HEK293 (cell line): ENCODE measurements around the gene TIMM44.

Experiments used
- CTCF ChIP-seq: fragments of 450-650 bp; formaldehyde crosslinking; IDR thresholded peaks from 2 replicates; pipeline ENCODE4 v1.5.1; 2016; ENCODE audit warnings: missing biosample characterization, missing genetic modification characterization
- OVOL3 ChIP-seq: fragments of 450-650 bp; formaldehyde crosslinking; IDR thresholded peaks from 2 replicates; pipeline ENCODE4 v1.5.1; 2016; ENCODE audit warnings: missing biosample characterization, missing genetic modification characterization
- RBAK ChIP-seq: fragments of 450-650 bp; formaldehyde crosslinking; IDR thresholded peaks from 2 replicates; pipeline ENCODE4 v1.5.1; 2016; ENCODE audit warnings: missing biosample characterization, missing genetic modification characterization
- YY1 ChIP-seq: fragments of 450-650 bp; formaldehyde crosslinking; IDR thresholded peaks from 2 replicates; pipeline ENCODE4 v1.5.1; 2018; ENCODE audit warnings: missing biosample characterization, missing genetic modification characterization
- ZFHX2 ChIP-seq: fragments of 450-650 bp; formaldehyde crosslinking; conservative IDR thresholded peaks from 2 replicates; pipeline ENCODE4 v1.5.1; 2016; ENCODE audit warnings: missing biosample characterization, missing genetic modification characterization
- ZNF138 ChIP-seq: fragments of 450-650 bp; formaldehyde crosslinking; IDR thresholded peaks from 2 replicates; pipeline ENCODE4 v1.5.1; 2016; ENCODE audit warnings: missing biosample characterization, missing genetic modification characterization, borderline replicate concordance
- ZNF184 ChIP-seq: fragments of 450-650 bp; IDR thresholded peaks from 2 replicates; pipeline ENCODE4 v1.5.1; 2018; ENCODE audit warnings: missing biosample characterization, mild to moderate bottlenecking, missing genetic modification characterization
- ZNF274 ChIP-seq, 2 experiments: fragments of 200-500 bp in 1 of 2; fragments of 450-650 bp in 1 of 2; sonication (Bioruptor generic) in 1 of 2; formaldehyde crosslinking in 1 of 2; IDR thresholded peaks; 2 replicates each; pipeline versions ENCODE4 v1.5.1 to v1.6.1; 2014 to 2016; ENCODE audit warnings: borderline replicate concordance in 1 of 2, inconsistent platforms in 1 of 2, low read length in 1 of 2, missing biosample characterization in 1 of 2, missing genetic modification characterization in 1 of 2

DNA sequence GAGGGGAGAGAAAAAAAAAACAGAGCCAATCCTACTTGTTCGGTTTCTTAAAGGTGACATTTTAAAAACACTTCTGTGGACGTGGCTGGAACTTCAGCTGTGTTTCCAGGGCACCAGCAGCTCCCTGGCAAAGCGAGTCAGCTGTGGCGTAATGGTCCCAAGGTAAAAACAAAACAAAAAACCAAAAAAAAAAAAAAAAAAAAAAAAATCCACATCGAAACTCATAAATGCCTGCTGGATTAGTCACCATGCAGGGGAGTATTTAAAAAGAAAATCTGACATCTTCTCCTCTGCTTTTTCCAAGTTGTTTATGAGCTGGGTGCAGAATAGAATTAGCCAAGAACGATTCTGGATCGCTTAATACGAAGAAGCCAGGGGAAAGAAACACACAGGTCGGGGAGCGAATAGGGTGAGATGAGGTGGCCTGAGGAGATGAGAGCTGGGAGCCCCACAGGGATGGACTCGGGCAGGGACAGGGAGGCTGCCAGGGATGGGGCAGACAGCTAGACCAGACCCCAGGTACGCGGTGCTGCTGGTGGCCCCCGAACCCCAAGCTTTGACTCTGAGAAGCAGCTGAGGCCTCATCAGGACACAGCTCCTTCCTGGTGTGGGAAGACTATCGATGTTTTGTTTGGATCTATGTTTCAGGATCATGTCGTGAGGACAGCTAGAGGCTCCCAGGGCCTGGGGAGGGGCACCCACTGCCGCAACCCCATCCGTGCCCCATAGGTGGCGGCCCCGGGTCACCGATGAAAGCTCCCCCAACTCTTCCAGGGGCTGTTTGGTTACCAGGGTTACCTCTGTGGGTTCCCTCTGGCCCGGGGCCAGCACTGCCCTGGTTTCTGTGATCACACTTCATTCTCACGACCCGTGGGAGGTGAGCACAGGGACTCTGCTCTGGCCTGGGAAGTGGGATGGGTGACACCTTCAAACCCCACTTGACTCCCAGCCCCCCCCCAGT lies 14.4 kb downstream of the TIMM44 start:
- no peak for TF ChIP-seq OVOL3 (tag by site-specific recombination)
- TF ChIP-seq ZFHX2 = peak; percentile 78
- TF ChIP-seq YY1 (tag by site-specific recombination) = no peak
- TF ChIP-seq CTCF (tag by site-specific recombination) = peak; percentile 65
- TF ChIP-seq ZNF138 (tag by site-specific recombination) = no peak
- no peak for TF ChIP-seq ZNF184
- no peak for TF ChIP-seq RBAK (tag by site-specific recombination)
- TF ChIP-seq ZNF274 (IDR thresholded peaks at IDR 0.05; ENCODE audit: low read length) = no peak
- TF ChIP-seq ZNF274 (tag by site-specific recombination; IDR thresholded peaks at IDR 0.05; ENCODE audit: borderline replicate concordance) = no peak
